Epithelial cell of proximal tubule (primary cell): ENCODE data around the gene KPNB1. TPM values are rescaled to one million over a fixed set of nuclear protein-coding genes. Genes with fewer than 3 reads are reported as not detected.
A peak's percentile ranks its signal among the peaks of the same experiment; 100 is the strongest.

Source experiments
- DNase-seq: peaks from one replicate; pipeline ENCODE4 v3.0.0-alpha.2; 2011; ENCODE audit warnings: low read depth
- H3K4me3 ChIP-seq: 2 replicates; pipeline ENCODE4 v1.5.1; 2011; ENCODE audit warnings: low read depth, mild to moderate bottlenecking, low read length
- total RNA-seq: library from RNA; depleted of rRNA; stranded (reverse); fragments of >200 nt; gene quantifications from 2 replicates; pipeline ENCODE4 v1.2.3, GENCODE V29; 2015
- TF ChIP-seq, protein P1 (sequence below): conservative IDR thresholded peaks from 2 replicates; pipeline ENCODE4 v1.5.1; 2012; ENCODE audit warnings: low read depth, mild to moderate bottlenecking, low read length

The KPNB1 gene
- total RNA-seq, 1 donor from 2014 or later: 392 TPM

DNA sequence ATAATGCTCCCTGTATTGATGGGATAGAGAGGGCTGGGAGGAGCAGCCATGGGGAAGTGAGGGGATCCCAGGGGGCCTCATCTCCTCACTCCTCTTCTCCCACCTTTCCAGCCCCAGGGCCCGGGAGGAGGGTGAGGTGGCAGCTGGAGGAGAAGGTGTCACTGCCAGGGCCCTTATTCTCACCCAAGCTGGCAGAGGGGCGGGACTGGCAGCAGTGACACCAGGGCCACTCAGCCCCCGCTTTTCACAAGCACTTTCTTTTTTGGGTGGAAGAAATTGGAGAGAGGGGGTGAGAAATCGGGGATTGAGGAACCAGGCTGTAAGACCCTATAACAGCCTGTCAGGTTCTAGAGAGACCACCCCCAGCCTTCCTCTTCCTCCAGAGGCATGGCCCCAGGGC is 81.0 kb downstream of the KPNB1 start:
- no peak overlapping the region for H3K4me3 ChIP-seq
- TF ChIP-seq, protein P1, sequence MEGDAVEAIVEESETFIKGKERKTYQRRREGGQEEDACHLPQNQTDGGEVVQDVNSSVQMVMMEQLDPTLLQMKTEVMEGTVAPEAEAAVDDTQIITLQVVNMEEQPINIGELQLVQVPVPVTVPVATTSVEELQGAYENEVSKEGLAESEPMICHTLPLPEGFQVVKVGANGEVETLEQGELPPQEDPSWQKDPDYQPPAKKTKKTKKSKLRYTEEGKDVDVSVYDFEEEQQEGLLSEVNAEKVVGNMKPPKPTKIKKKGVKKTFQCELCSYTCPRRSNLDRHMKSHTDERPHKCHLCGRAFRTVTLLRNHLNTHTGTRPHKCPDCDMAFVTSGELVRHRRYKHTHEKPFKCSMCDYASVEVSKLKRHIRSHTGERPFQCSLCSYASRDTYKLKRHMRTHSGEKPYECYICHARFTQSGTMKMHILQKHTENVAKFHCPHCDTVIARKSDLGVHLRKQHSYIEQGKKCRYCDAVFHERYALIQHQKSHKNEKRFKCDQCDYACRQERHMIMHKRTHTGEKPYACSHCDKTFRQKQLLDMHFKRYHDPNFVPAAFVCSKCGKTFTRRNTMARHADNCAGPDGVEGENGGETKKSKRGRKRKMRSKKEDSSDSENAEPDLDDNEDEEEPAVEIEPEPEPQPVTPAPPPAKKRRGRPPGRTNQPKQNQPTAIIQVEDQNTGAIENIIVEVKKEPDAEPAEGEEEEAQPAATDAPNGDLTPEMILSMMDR: no peak
- no peak for DNase-seq

DNA sequence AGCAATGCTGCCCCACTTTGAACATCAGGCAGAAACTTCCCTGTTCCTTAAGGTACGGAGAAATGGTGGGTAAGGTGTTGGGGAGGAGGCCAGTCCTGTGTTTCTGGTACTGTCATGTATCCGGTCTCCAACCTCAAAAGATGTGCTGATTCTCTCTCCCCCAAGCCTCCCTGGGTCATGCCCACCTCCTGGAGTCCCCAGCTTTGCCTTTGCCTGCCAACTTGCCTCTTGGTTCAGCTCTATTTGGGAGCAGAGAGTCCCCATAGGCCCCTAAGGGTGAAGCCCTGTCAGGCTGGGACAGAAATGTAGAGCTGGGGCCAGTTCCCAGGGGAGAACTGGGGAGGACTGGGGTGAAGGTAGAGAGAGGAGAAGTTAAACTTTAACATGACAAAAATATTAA is 81.7 kb downstream of the KPNB1 start:
- TF ChIP-seq, protein P1: no peak
- H3K4me3 ChIP-seq: no peak overlapping the region
- DNase-seq: no peak

DNA sequence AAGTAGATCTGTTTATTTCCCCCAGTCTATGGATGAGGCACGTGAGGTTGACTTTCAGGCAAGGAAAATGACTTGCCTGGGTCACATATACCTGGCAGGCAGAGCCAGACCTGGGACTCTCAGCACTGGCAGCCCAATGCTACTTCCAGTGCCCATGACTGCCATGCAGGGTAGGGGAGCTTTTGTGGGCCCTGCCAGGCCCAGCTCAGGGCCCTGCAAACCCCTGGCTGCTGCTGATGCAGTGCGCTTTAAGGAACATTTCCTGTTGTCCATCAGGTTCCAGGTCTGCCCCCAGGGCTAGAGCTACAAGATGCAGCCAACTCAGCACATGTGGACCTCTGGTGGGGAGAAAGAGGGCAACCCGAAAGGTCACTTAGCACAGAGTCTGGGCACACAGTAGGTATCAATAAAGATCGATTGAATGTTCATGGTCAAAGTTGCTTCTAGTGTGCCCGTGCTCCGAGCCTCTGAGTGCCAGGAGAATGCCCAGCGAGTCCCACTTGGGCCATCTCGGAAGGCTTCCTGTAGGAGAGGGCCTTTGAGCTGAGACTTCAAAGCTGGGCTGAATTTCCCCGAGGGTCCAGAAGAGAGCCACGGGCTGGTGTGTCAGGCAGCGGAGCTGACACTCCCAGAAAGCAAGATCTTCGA is 82.8 kb downstream of the KPNB1 start:
- TF ChIP-seq, protein P1: no peak
- no peak for DNase-seq
- H3K4me3 ChIP-seq: no peak overlapping the region

DNA sequence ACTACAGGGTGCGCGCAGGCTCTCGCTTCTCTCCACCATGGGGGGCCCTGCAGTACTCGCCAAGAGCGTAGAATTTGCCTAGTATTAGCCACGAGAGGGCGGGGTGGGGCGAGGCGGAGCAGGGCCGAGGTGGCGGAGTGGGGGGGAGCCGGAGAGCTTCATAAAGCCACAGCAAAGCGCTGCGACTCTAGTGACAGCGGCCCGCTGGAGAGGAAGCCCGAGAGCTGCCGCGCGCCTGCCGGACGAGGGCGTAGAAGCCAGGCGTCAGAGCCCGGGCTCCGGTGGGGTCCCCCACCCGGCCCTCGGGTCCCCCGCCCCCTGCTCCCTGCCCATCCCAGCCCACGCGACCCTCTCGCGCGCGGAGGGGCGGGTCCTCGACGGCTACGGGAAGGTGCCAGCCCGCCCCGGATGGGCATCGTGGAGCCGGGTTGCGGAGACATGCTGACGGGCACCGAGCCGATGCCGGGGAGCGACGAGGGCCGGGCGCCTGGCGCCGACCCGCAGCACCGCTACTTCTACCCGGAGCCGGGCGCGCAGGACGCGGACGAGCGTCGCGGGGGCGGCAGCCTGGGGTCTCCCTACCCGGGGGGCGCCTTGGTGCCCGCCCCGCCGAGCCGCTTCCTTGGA is 83.4 kb downstream of the KPNB1 start, which contains the start of gene TBX21:
TSS of gene TBX21 (plus strand) at position 190 of the 627 bp plus-strand sequence. CDS start at position 409, 219 bp downstream.
- DNase-seq: no peak
- no peak within 1 kb of the TSS for H3K4me3 ChIP-seq
- TF ChIP-seq, protein P1: peak; percentile 13

DNA sequence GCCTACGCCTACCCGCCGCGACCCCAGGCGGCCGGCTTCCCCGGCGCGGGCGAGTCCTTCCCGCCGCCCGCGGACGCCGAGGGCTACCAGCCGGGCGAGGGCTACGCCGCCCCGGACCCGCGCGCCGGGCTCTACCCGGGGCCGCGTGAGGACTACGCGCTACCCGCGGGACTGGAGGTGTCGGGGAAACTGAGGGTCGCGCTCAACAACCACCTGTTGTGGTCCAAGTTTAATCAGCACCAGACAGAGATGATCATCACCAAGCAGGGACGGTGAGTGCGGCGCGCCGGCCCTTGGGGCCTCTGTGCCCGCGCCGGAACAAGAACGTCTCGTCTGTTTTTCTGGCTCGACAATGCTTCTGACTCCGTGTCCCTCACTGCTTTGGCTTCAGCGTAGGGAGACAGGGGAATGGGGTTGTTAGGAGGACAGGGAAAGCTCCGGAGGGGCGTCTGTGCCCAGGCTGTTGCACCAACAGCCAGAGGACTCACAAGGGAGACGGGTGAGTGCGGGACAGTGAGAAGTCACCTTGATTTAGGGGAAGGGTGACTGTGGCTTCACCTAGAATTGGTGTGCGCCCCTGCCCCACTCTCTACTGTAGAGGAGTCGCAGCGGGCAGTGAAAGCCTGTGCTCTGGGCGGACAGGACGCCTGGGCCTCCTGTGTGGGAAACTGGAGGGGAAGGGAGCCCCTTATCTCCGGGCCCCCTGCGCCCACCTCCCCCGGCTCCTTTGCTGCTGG is 84.1 kb downstream of the KPNB1 start:
- no peak for DNase-seq
- TF ChIP-seq, protein P1: no peak
- H3K4me3 ChIP-seq: no peak overlapping the region

DNA sequence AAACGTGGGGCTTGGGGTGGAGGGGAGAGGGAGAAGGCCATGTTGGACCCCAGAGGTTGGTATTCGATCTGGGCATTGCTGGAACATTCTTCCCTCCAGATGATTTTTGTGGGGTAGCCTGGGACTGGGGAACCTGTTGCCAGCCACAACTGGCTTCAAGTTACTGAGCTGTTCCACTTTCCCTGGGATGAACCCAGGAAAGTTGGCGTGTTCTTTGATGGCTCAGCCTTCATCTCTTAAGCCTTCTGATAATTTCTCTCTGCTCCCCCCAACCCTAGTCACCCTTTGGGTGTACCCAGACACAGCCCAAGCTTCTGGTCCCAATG is 85.4 kb downstream of the KPNB1 start:
- no peak overlapping the region for H3K4me3 ChIP-seq
- TF ChIP-seq, protein P1: no peak
- DNase-seq: no peak

Other genes starting within 250 kb of the KPNB1 start
- 45.4 and 96.5 TPM in 2 replicates for gene NPEPPS, start 118.8 kb upstream of the KPNB1 start, total RNA-seq
- gene TBKBP1, start 44.2 kb downstream of the KPNB1 start, total RNA-seq: 1.3 and 4.2 TPM in 2 replicates
- not detected in 2 replicates for gene TBX21, start 83.3 kb downstream of the KPNB1 start, total RNA-seq
- gene OSBPL7, start 171.9 kb downstream of the KPNB1 start, total RNA-seq: 6.9 and 8.4 TPM in 2 replicates
- 40.6 and 51.3 TPM in 2 replicates for gene MRPL10, start 181.6 kb downstream of the KPNB1 start, total RNA-seq
- not detected in 2 replicates for gene LRRC46, start 181.8 kb downstream of the KPNB1 start, total RNA-seq
- 21.2 and 24.5 TPM in 2 replicates for gene SCRN2, start 191.4 kb downstream of the KPNB1 start, total RNA-seq
- 1.8 and 2.0 TPM in 2 replicates for gene SP6, start 201.2 kb downstream of the KPNB1 start, total RNA-seq
- 2.1 and 5.4 TPM in 2 replicates for gene SP2, start 246.3 kb downstream of the KPNB1 start, total RNA-seq